ENCODE data around the gene YPEL5. TPM values are rescaled to one million over a fixed set of nuclear protein-coding genes. Genes with fewer than 3 reads are reported as not detected.

The YPEL5 gene
- total and polyA plus RNA-seq, 2 donors (not counting 1 experiment from before 2014, with no cell fraction given), result 94.7 to 159 TPM

- no peak for TF ChIP-seq CTCF (conservative IDR thresholded peaks at IDR 0.05 in 1 of 2, IDR thresholded peaks at IDR 0.05 in 1 of 2; ENCODE audit: low read depth in 1 of 2, low read length in 2 of 2)
- TF ChIP-seq EZH2 (IDR thresholded peaks at IDR 0.05; ENCODE audit: low read length, missing control alignments), result no peak
- no peaks in the 10 kb centered on the region for H3K36me3 ChIP-seq (ENCODE audit: control insufficient read depth, insufficient read depth, low read length)
- no peak for DNase-seq (ENCODE audit: low read depth in 2 of 2)
- H3K4me2 ChIP-seq (ENCODE audit: extremely low read depth, insufficient read depth, low read length), result no peak overlapping the region
- H4K20me1 ChIP-seq (ENCODE audit: control insufficient read depth, extremely low read depth, insufficient read depth, low read length), result no peaks in the 10 kb centered on the region
- H3K79me2 ChIP-seq (ENCODE audit: control insufficient read depth, insufficient read depth, low read length), result peaks cover 6% of the 10 kb centered on the region
- H3K9me3 ChIP-seq (ENCODE audit: control insufficient read depth, insufficient read depth, low read depth, low read length), result no peaks in the 10 kb centered on the region
- peak overlapping the region in 1 of 4 experiments; percentile 90 for H3K4me3 ChIP-seq (replicated peaks in 1 of 4; ENCODE audit: control extremely low read depth in 1 of 4, insufficient read depth in 1 of 4, low read depth in 3 of 4, low read length in 4 of 4)
- no peak overlapping the region for H3K27ac ChIP-seq (ENCODE audit: insufficient read depth, low read length)
- no peaks in the 10 kb centered on the region for H3K27me3 ChIP-seq (ENCODE audit: control insufficient read depth, insufficient read depth, low read length)
- no peak overlapping the region for H2AFZ ChIP-seq (ENCODE audit: low read length)
- peaks cover 8% of the 10 kb centered on the region for H3K4me1 ChIP-seq (ENCODE audit: control insufficient read depth, extremely low read depth, insufficient read depth, low read length)
- no peak overlapping the region for H3K9ac ChIP-seq (ENCODE audit: insufficient read depth, low read length)
Measured at GRCh38 chr2:30148850-30149249, 2.0 kb downstream of the YPEL5 start.

GRCh38 chr2:30149513-30149912, 2.7 kb downstream of the YPEL5 start:
- no peak overlapping the region for H3K4me3 ChIP-seq (replicated peaks in 1 of 4; ENCODE audit: control extremely low read depth in 1 of 4, insufficient read depth in 1 of 4, low read depth in 3 of 4, low read length in 4 of 4)

GRCh38 chr2:30149976-30150375, 3.2 kb downstream of the YPEL5 start:
- H3K27ac ChIP-seq (ENCODE audit: insufficient read depth, low read length), result no peak overlapping the region
- no peak overlapping the region for H2AFZ ChIP-seq (ENCODE audit: low read length)
- H3K79me2 ChIP-seq (ENCODE audit: control insufficient read depth, insufficient read depth, low read length), result peaks cover 6% of the 10 kb centered on the region
- no peak for DNase-seq (ENCODE audit: low read depth in 2 of 2)
- H3K9ac ChIP-seq (ENCODE audit: insufficient read depth, low read length), result no peak overlapping the region
- no peaks in the 10 kb centered on the region for H4K20me1 ChIP-seq (ENCODE audit: control insufficient read depth, extremely low read depth, insufficient read depth, low read length)
- peaks cover 8% of the 10 kb centered on the region for H3K4me1 ChIP-seq (ENCODE audit: control insufficient read depth, extremely low read depth, insufficient read depth, low read length)
- no peak overlapping the region for H3K4me3 ChIP-seq (replicated peaks in 1 of 4; ENCODE audit: control extremely low read depth in 1 of 4, insufficient read depth in 1 of 4, low read depth in 3 of 4, low read length in 4 of 4)
- TF ChIP-seq EZH2 (IDR thresholded peaks at IDR 0.05; ENCODE audit: low read length, missing control alignments), result no peak
- TF ChIP-seq CTCF (conservative IDR thresholded peaks at IDR 0.05 in 1 of 2, IDR thresholded peaks at IDR 0.05 in 1 of 2; ENCODE audit: low read depth in 1 of 2, low read length in 2 of 2), result no peak
- H3K36me3 ChIP-seq (ENCODE audit: control insufficient read depth, insufficient read depth, low read length), result no peaks in the 10 kb centered on the region
- no peaks in the 10 kb centered on the region for H3K9me3 ChIP-seq (ENCODE audit: control insufficient read depth, insufficient read depth, low read depth, low read length)
- no peak overlapping the region for H3K4me2 ChIP-seq (ENCODE audit: extremely low read depth, insufficient read depth, low read length)
- H3K27me3 ChIP-seq (ENCODE audit: control insufficient read depth, insufficient read depth, low read length), result no peaks in the 10 kb centered on the region

More at GRCh38 chr2:30149513-30149912, 2.7 kb downstream of the YPEL5 start:
- Histone ChIP-seq H3K9me3 (ENCODE audit: control insufficient read depth, insufficient read depth, low read depth, low read length) (no peaks in the 10 kb centered on the region), H3K9ac (ENCODE audit: insufficient read depth, low read length) (no peak overlapping the region), H4K20me1 (ENCODE audit: control insufficient read depth, extremely low read depth, insufficient read depth, low read length) (no peaks in the 10 kb centered on the region), H2AFZ (ENCODE audit: low read length) (no peak overlapping the region), H3K36me3 (ENCODE audit: control insufficient read depth, insufficient read depth, low read length) (no peaks in the 10 kb centered on the region), H3K4me2 (ENCODE audit: extremely low read depth, insufficient read depth, low read length) (no peak overlapping the region), H3K4me1 (ENCODE audit: control insufficient read depth, extremely low read depth, insufficient read depth, low read length) (peaks cover 8% of the 10 kb centered on the region), H3K79me2 (ENCODE audit: control insufficient read depth, insufficient read depth, low read length) (peaks cover 6% of the 10 kb centered on the region), H3K27ac (ENCODE audit: insufficient read depth, low read length) (no peak overlapping the region), H3K27me3 (ENCODE audit: control insufficient read depth, insufficient read depth, low read length) (no peaks in the 10 kb centered on the region)
- TF ChIP-seq CTCF (conservative IDR thresholded peaks at IDR 0.05 in 1 of 2, IDR thresholded peaks at IDR 0.05 in 1 of 2; ENCODE audit: low read depth in 1 of 2, low read length in 2 of 2), result no peak
- no peak for TF ChIP-seq EZH2 (IDR thresholded peaks at IDR 0.05; ENCODE audit: low read length, missing control alignments)
- peak in 1 of 2 donors; percentile 56 for DNase-seq (ENCODE audit: low read depth in 2 of 2)

Data from fibroblast of lung (primary cell).